ENCODE results near the gene HOXB1. TPM values are rescaled to one million over a fixed set of nuclear protein-coding genes. Genes with fewer than 3 reads are reported as not detected.

The HOXB1 gene
- total RNA-seq, 1 donor, result not detected

- no peak for DNase-seq (ENCODE audit: low read depth)
- TF ChIP-seq CTCF (IDR thresholded peaks at IDR 0.05; ENCODE audit: insufficient read depth, low read depth, low read length), result no peak
- H3K4me3 ChIP-seq (ENCODE audit: low read depth, low read length), result no peak overlapping the region
These were observed 18.4 kb upstream of the HOXB1 start for GRCh38 chr17:48549281-48549630.

GRCh38 chr17:48548523-48549280 lies 17.9 kb upstream of the HOXB1 start:
- no peak for TF ChIP-seq CTCF (IDR thresholded peaks at IDR 0.05; ENCODE audit: insufficient read depth, low read depth, low read length)
- H3K4me3 ChIP-seq (ENCODE audit: low read depth, low read length), result no peak overlapping the region
- no peak for DNase-seq (ENCODE audit: low read depth)

GRCh38 chr17:48547808-48548522 lies 17.2 kb upstream of the HOXB1 start:
- peak; percentile 63 for DNase-seq (ENCODE audit: low read depth)
- TF ChIP-seq CTCF (IDR thresholded peaks at IDR 0.05; ENCODE audit: insufficient read depth, low read depth, low read length), result no peak
- H3K4me3 ChIP-seq (ENCODE audit: low read depth, low read length), result peak overlapping the region; percentile 21

GRCh38 chr17:48546924-48547807 lies 16.4 kb upstream of the HOXB1 start:
- peak; percentile 76 for DNase-seq (ENCODE audit: low read depth)
- TF ChIP-seq CTCF (IDR thresholded peaks at IDR 0.05; ENCODE audit: insufficient read depth, low read depth, low read length), result no peak
- peak overlapping the region; percentile 23 for H3K4me3 ChIP-seq (ENCODE audit: low read depth, low read length)

GRCh38 chr17:48546137-48546923 lies 15.5 kb upstream of the HOXB1 start:
- peak overlapping the region; percentile 23 for H3K4me3 ChIP-seq (ENCODE audit: low read depth, low read length)
- peak; percentile 34 for DNase-seq (ENCODE audit: low read depth)
- no peak for TF ChIP-seq CTCF (IDR thresholded peaks at IDR 0.05; ENCODE audit: insufficient read depth, low read depth, low read length)

- no peak for TF ChIP-seq CTCF (IDR thresholded peaks at IDR 0.05; ENCODE audit: insufficient read depth, low read depth, low read length)
- DNase-seq (ENCODE audit: low read depth), result no peak
- no peak overlapping the region for H3K4me3 ChIP-seq (ENCODE audit: low read depth, low read length)
These were observed 14.7 kb upstream of the HOXB1 start for GRCh38 chr17:48545539-48545938.
